MM.1S (cell line): Measurements from ENCODE around the gene RHOXF2.

ENCODE experiments used
- CTCF ChIP-seq: fragments of 300-600 bp; sonication (generic); IDR thresholded peaks from 2 replicates; pipeline ENCODE4 v1.5.1; 2016; ENCODE audit warnings: antibody characterized with exemption, low read length, mixed read lengths
- EZH2 ChIP-seq: fragments of 300-600 bp; sonication (generic); optimal IDR thresholded peaks from 2 replicates; pipeline ENCODE3; 2017; ENCODE audit warnings: low read depth, mild to moderate bottlenecking, antibody characterized with exemption, low read length, mixed read lengths
- EZH2phosphoT487 ChIP-seq: fragments of 300-600 bp; sonication (generic); IDR thresholded peaks from 2 replicates; pipeline ENCODE4 v1.6.1; 2018; ENCODE audit warnings: antibody characterized with exemption, low read length

GRCh38 chrX:120136840-120137239, 21.6 kb upstream of the RHOXF2 start:
- no peak for TF ChIP-seq CTCF
- TF ChIP-seq EZH2 = no peak
- TF ChIP-seq EZH2phosphoT487 = no peak
